Smooth muscle cell (in vitro differentiated cells): ENCODE results near the gene RAB7A. TPM values are rescaled to one million over a fixed set of nuclear protein-coding genes. Genes with fewer than 3 reads are reported as not detected.
A peak's percentile ranks its signal among the peaks of the same experiment; 100 is the strongest.

Source experiments
- DNase-seq: peaks from one replicate; lab custom pipeline; 2025; ENCODE audit not compliant: unreplicated experiment; lab: John Stamatoyannopoulos, UW
- H2AFZ ChIP-seq: fragments of 200-600 bp; sonication (generic); 2 replicates; pipeline ENCODE4 v1.6.0; 2016; ENCODE audit warnings: antibody characterized with exemption, low read depth, mild to moderate bottlenecking
- H3F3A ChIP-seq: fragments of 200-600 bp; sonication (generic); 2 replicates; pipeline ENCODE4 v1.6.0; 2017; ENCODE audit warnings: antibody characterized with exemption, low read depth
- H3K27ac ChIP-seq: fragments of 200-600 bp; sonication (generic); 2 replicates; pipeline ENCODE4 v1.5.1; 2016; ENCODE audit warnings: low read depth, mild to moderate bottlenecking
- H3K27me3 ChIP-seq: fragments of 200-600 bp; sonication (generic); 2 replicates; pipeline ENCODE4 v1.6.1; 2016; ENCODE audit warnings: low read depth, mild to moderate bottlenecking
- H3K36me3 ChIP-seq: fragments of 200-600 bp; sonication (generic); 2 replicates; pipeline ENCODE4 v1.5.1; 2016; ENCODE audit warnings: low read depth
- H3K4me1 ChIP-seq: fragments of 200-600 bp; sonication (generic); 2 replicates; pipeline ENCODE4 v1.5.1; 2016; ENCODE audit warnings: low read depth
- H3K4me2 ChIP-seq: fragments of 200-600 bp; sonication (generic); 2 replicates; pipeline ENCODE4 v1.6.0; 2016; ENCODE audit warnings: mild to moderate bottlenecking
- H3K4me3 ChIP-seq: fragments of 200-600 bp; sonication (generic); 2 replicates; pipeline ENCODE4 v1.5.1; 2016; ENCODE audit warnings: mild to moderate bottlenecking
- H3K79me2 ChIP-seq: fragments of 200-600 bp; sonication (generic); 2 replicates; pipeline ENCODE4 v1.6.0; 2016; ENCODE audit warnings: low read depth, mild to moderate bottlenecking
- H3K9ac ChIP-seq: fragments of 200-600 bp; sonication (generic); 2 replicates; pipeline ENCODE4 v1.6.0; 2016; ENCODE audit warnings: low read depth
- H3K9me3 ChIP-seq: fragments of 200-600 bp; sonication (generic); replicated peaks from 2 replicates; pipeline ENCODE4 v1.5.1; 2016; ENCODE audit warnings: low read depth
- H4K20me1 ChIP-seq: fragments of 200-600 bp; sonication (generic); 2 replicates; pipeline ENCODE4 v1.6.0; 2016; ENCODE audit warnings: low read depth
- WGBS: methylation state at CpG from one replicate; pipeline ENCODE4 v1.1.7; 2016; ENCODE audit warnings: low lambda C conversion rate; 5-methylcytosine and 5-hydroxymethylcytosine counted together
- polyA plus RNA-seq: library from polyadenylated mRNA; unstranded; fragments of >200 nt; fragmentation: Nextera tagmentation; extraction: Ambion mirVana; gene quantifications from 2 replicates; pipeline ENCODE4 v1.2.1, GENCODE V29; 2016
- total RNA-seq: library from RNA; depleted of rRNA; stranded (reverse); fragments of >200 nt; gene quantifications from 2 replicates; pipeline ENCODE4 v1.2.3, GENCODE V29; 2014
- TF ChIP-seq, protein P1 (sequence below): fragments of 200-600 bp; sonication (generic); IDR thresholded peaks from 2 replicates; pipeline ENCODE4 v1.5.1; 2017; ENCODE audit warnings: borderline replicate concordance, mild to moderate bottlenecking, antibody characterized with exemption; ENCODE audit not compliant: insufficient read depth, poor library complexity, severe bottlenecking

RAB7A gene
- total and polyA plus RNA-seq, 2 experiments from 2014 or later = 103 to 169 TPM

DNA sequence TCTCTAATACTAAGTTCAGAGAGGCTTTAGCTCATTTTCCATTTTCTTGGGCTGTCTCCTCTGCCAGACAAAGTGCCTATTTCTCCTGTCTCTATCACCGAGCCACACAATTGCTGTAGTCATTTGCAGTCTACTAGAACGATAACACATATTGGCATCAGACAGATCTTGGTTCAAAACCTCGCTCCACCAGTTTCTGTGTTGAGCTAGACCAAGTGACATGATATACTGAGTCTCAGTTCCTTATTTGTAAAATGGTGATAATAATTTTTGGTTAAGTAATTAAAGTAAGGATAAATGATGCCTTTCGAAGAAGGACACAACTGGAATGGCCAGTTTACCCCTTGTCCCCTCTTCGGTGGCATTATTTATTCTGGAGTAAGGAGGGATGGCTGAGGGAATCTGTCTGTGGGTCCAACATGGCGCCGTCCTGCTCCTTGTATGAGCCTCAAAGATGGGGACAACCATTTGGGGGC lies 398 bp upstream of the RAB7A start:
- Histone ChIP-seq H3K9ac (peak overlapping the region; percentile 100), H3K4me3 (peak overlapping the region; percentile 99), H4K20me1 (peaks cover 44% of the 10 kb centered on the region), H2AFZ (peak overlapping the region; percentile 100), H3K27ac (peak overlapping the region; percentile 98), H3K4me2 (peak overlapping the region; percentile 84), H3F3A (no peaks in the 10 kb centered on the region), H3K36me3 (no peaks in the 10 kb centered on the region), H3K27me3 (no peaks in the 10 kb centered on the region), H3K4me1 (peaks cover 19% of the 10 kb centered on the region), H3K9me3 (no peaks in the 10 kb centered on the region), H3K79me2 (peaks cover 49% of the 10 kb centered on the region)
- TF ChIP-seq, protein P1, sequence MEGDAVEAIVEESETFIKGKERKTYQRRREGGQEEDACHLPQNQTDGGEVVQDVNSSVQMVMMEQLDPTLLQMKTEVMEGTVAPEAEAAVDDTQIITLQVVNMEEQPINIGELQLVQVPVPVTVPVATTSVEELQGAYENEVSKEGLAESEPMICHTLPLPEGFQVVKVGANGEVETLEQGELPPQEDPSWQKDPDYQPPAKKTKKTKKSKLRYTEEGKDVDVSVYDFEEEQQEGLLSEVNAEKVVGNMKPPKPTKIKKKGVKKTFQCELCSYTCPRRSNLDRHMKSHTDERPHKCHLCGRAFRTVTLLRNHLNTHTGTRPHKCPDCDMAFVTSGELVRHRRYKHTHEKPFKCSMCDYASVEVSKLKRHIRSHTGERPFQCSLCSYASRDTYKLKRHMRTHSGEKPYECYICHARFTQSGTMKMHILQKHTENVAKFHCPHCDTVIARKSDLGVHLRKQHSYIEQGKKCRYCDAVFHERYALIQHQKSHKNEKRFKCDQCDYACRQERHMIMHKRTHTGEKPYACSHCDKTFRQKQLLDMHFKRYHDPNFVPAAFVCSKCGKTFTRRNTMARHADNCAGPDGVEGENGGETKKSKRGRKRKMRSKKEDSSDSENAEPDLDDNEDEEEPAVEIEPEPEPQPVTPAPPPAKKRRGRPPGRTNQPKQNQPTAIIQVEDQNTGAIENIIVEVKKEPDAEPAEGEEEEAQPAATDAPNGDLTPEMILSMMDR = no peak
- DNase-seq = no peak
- 57% methylated on average over 7 of the region's 7 CpGs for WGBS

DNA sequence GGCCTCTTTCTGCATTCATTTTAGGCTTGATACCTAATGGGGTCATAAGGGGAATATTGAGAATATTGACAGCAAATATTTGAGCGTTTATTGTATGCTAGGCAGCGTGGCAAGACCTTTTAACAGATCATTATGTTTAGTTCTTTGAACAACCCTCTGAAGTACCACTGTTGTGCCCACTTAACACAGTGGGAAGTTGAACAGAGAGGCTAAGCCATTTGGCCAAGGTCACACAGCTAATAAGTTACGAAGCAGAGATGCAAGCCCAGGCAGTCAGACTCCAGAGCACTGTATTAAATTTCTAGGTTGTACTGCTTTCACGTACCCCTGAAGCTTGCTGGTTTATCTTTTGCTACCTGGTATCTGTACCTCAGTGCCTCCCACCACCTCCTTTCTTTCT lies 1.1 kb downstream of the RAB7A start:
- Histone ChIP-seq H3K4me1 (peaks cover 19% of the 10 kb centered on the region), H3K9me3 (no peaks in the 10 kb centered on the region), H3K4me3 (peak overlapping the region; percentile 99), H2AFZ (no peak overlapping the region), H3K27me3 (no peaks in the 10 kb centered on the region), H3F3A (peaks cover 3% of the 10 kb centered on the region), H3K9ac (peak overlapping the region; percentile 100), H3K4me2 (peak overlapping the region; percentile 84), H3K79me2 (peaks cover 64% of the 10 kb centered on the region), H3K36me3 (peaks cover 3% of the 10 kb centered on the region), H3K27ac (peak overlapping the region; percentile 98), H4K20me1 (peaks cover 59% of the 10 kb centered on the region)
- 39% methylated on average over 4 of the region's 4 CpGs for WGBS
- TF ChIP-seq, protein P1 = no peak
- DNase-seq = no peak

DNA sequence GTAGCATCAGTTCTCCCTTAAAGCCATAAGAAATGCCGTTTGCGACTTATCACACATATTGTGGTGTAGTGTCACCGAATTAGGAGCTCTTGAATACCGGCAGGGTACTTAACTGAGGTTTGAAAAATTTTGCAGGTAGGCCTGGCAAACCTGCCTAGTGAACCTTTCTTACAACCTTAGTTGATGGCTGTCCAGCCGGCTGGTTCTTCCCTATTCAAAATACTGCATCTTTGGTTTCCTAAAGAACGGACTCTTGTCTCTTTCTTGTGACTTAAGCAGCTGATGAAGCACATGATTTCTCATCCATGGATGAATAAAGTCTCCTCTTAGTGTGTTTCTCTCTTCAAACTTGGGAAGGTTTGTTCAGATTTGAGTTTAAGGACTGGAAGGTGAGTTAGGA lies 1.5 kb downstream of the RAB7A start:
- H3K27me3 ChIP-seq = no peaks in the 10 kb centered on the region
- DNase-seq = no peak
- WGBS = 47% methylated on average over 6 of the region's 6 CpGs

More for the DNA sequence above, 1.5 kb downstream of the RAB7A start:
- Histone ChIP-seq H3K9me3 (no peaks in the 10 kb centered on the region), H3K36me3 (peaks cover 3% of the 10 kb centered on the region), H3K4me1 (peaks cover 19% of the 10 kb centered on the region), H3K27ac (peak overlapping the region; percentile 98), H3F3A (peaks cover 3% of the 10 kb centered on the region), H2AFZ (no peak overlapping the region), H3K4me2 (peak overlapping the region; percentile 84), H3K9ac (peak overlapping the region; percentile 100), H4K20me1 (peaks cover 63% of the 10 kb centered on the region), H3K79me2 (peaks cover 68% of the 10 kb centered on the region), H3K4me3 (peak overlapping the region; percentile 99)
- TF ChIP-seq, protein P1 = no peak
